HEK293T (cell line): ENCODE data around the gene HOXA13.
A peak's percentile ranks its signal among the peaks of the same experiment; 100 is the strongest.

Experiments used
- CTCF ChIA-PET: fragments of 350-600 bp; formaldehyde crosslinking; extraction: SDS; loops from one replicate; lab custom pipeline; 2021; ENCODE audit warnings: antibody characterized with exemption, inconsistent platforms; lab: Yijun Ruan, JAX
- POLR2A ChIA-PET: fragments of 350-600 bp; formaldehyde crosslinking; extraction: SDS; loops from one replicate; lab custom pipeline; 2020; ENCODE audit warnings: antibody characterized with exemption, inconsistent platforms; lab: Yijun Ruan, JAX
- DNase-seq: peaks from one replicate; pipeline ENCODE4 v3.0.0; 2012; ENCODE audit warnings: mixed read lengths; ENCODE audit errors: extremely low spot score
- BHLHE40 ChIP-seq: fragments of 450-650 bp; IDR thresholded peaks from 2 replicates; pipeline ENCODE4 v1.6.1; 2016; ENCODE audit warnings: mild to moderate bottlenecking, moderate library complexity, borderline replicate concordance
- CTBP1 ChIP-seq: fragments of 450-650 bp; IDR thresholded peaks from 2 replicates; pipeline ENCODE4 v1.6.1; 2016; ENCODE audit warnings: borderline replicate concordance
- ELF4 ChIP-seq: fragments of 450-650 bp; IDR thresholded peaks from 2 replicates; pipeline ENCODE4 v1.6.1; 2017; ENCODE audit warnings: antibody characterized with exemption
- FOXA1 ChIP-seq: fragments of 450-650 bp; IDR thresholded peaks from 2 replicates; pipeline ENCODE4 v1.6.1; 2016; ENCODE audit warnings: mild to moderate bottlenecking
- FOXM1 ChIP-seq: fragments of 450-650 bp; IDR thresholded peaks from 2 replicates; pipeline ENCODE4 v1.6.1; 2017; ENCODE audit warnings: mild to moderate bottlenecking, borderline replicate concordance
- HDGF ChIP-seq: fragments of 450-650 bp; IDR thresholded peaks from 2 replicates; pipeline ENCODE4 v1.6.1; 2017; ENCODE audit warnings: antibody characterized with exemption, borderline replicate concordance
- L3MBTL2 ChIP-seq: fragments of 450-650 bp; conservative IDR thresholded peaks from 2 replicates; pipeline ENCODE4 v1.6.1; 2016; ENCODE audit warnings: mild to moderate bottlenecking
- LEF1 ChIP-seq: fragments of 450-650 bp; IDR thresholded peaks from 2 replicates; pipeline ENCODE4 v1.6.1; 2017; ENCODE audit warnings: mild to moderate bottlenecking, borderline replicate concordance

HOXA13 gene

DNA sequence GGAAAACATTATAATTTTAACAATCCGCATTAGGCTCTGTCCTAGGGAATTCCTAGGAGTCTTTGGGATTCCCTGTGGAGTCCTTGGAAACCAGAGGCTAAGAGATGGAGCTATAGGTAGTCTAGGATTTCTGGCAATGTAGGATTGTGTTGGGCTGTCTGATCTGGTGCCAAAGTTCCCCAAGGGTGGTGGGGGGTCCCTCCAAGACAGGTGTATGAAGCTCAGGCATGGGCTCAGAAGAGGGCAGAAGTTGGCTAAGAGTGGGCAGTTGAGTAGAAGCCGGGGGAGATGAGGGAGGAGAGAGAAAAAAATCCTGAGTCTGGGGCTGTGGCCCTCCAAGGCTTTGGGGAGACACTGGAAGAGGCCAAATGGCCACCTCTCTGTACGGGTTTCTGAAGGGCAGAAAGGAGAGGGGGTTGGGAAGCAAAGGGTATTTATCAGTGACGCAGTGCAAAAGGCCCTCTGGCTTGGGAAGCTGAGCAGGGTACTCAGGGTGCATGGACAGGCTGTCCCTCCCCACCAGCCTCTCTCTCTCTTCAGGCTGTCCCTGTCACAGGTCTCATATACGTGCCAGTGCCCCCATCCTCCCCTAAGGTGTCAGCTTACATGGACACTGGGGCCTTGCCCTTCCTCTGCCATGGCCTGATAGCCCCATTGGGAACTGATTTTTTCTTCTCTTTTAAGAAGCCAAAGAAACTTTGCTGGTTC is 53.2 kb downstream of the HOXA13 start:
- TF ChIP-seq ELF4 (0 out of 2 replicates have a peak, but pooled peaks have one; percentile 23), HDGF (no peak), BHLHE40 (no peak)
- ChIA-PET CTCF (interaction anchor here (0.7 to 4.9 kb wide), 2 partner anchors 15 to 424 kb away, joined by 3 to 20 read pairs; no protein-coding TSS in a partner anchor), POLR2A (interaction anchor here (0.6 to 17.5 kb wide), 8 partner anchors 10 to 950 kb away, joined by 3 to 367 read pairs (median 8); partner anchors contain the start of genes CBX3, HNRNPA2B1, HOXA10 and HOXA11)
- no peak for DNase-seq

- ChIA-PET CTCF (interaction anchor here (4.9 kb wide), 1 partner anchor 16 kb away, joined by 20 read pairs; no protein-coding TSS in a partner anchor), POLR2A (interaction anchor here (0.9 to 17.5 kb wide), 5 partner anchors 11 to 946 kb away, joined by 4 to 367 read pairs (median 11); partner anchors contain the start of genes CBX3, HNRNPA2B1, HOXA10 and HOXA7)
- no peak for DNase-seq
- no peak for TF ChIP-seq BHLHE40
- no peak for TF ChIP-seq FOXM1
- TF ChIP-seq L3MBTL2: no peak
Observed at GRCh38 chr7:27145914-27146412, 53.9 kb downstream of the HOXA13 start.

DNA sequence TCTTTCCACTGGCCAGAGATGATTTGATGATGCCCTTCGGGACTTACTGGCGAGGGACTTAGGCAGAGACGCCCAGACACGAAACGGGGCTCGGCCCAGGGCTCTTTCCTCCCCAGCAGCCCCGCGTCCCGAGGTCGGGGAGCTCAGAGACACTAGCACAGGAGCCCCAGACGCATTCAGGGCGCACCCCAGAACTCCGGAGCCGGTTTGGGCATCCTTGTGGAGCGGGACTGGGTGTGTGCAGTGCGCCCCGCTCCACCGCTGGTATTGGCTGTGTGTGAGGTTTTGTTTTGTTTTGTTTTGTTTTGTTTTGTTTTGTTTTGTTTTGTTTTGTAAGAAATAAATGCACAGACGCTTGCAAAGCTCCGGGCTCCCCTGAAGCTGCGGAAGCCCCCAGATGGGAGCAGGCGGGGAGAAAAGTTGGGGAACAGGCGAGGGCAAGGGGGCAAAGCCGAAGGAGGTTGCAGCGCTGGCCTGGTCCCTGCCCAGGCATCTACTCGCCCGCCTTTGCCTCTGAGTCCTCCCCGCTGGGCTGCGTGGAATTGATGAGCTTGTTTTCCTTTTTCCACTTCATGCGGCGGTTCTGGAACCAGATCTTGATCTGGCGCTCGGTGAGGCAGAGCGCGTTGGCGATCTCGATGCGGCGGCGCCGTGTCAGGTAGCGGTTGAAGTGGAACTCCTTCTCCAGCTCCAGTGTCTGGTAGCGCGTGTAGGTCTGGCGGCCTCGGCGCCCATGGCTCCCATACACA is 54.6 kb downstream of the HOXA13 start:
- no peak for DNase-seq
- ChIA-PET CTCF (interaction anchor here (0.6 to 4.9 kb wide), 8 partner anchors 13 to 463 kb away, joined by 3 to 20 read pairs (median 6); partner anchors contain the start of gene HOXA10), POLR2A (interaction anchor here (0.7 to 17.5 kb wide), 7 partner anchors 11 to 948 kb away, joined by 3 to 367 read pairs (median 10); partner anchors contain the start of genes HOXA10 and HOXA7)
- TF ChIP-seq ELF4: no peak
- peak; percentile 31; the same call in 1 of the 2 replicates for TF ChIP-seq CTBP1

DNA sequence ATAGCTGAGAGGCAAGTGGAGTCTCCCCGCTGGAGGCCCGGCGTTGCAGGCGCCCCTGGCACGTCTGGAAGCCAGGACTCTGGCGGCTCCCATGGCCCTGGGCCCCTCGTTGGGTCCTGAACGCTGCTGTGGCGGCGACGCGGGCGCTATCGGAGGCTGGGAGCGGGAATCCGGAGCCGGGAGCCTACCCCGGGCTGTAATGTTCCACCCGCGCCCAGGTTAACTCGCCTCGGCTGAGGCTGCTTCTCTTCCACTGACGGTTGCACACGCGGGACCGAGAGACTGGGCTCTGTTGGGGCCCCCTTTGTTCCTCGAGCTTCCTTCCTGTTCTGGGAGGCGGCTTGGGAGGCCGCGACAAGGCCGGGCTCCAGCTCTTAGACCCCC is 55.1 kb downstream of the HOXA13 start:
- DNase-seq: no peak
- CTCF ChIA-PET: interaction anchor here (0.6 to 4.9 kb wide), 8 partner anchors 9 to 463 kb away, joined by 4 to 20 read pairs (median 6); partner anchors contain the start of genes HOXA10 and HOXA3
- TF ChIP-seq FOXA1: no peak
- peak; percentile 32; the same call in 1 of the 2 replicates for TF ChIP-seq LEF1
- POLR2A ChIA-PET: interaction anchor here (0.7 to 17.5 kb wide), 14 partner anchors 8 to 948 kb away, joined by 3 to 367 read pairs (median 6); partner anchors contain the start of genes HOXA10, HOXA3 and HOXA7
